ENCODE data around the gene AFF2.

AFF2 gene

DNA sequence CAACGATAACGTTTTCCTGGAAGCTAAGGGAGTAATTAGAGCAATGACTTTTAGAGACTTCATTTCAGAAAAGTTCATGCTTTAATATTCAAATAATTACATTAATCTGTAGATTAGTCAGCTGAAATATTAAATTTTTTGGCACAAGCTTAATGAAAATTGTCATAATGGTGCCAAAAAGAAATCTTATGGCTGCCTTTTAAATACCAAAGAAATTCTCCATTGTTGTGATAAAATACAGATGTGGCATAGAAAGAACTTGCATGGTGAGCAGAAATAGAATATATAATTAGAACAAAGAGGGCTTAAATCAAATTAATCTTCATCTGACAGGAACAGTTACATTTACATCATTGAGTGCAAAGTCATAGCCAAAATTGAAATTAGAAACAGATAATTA lies 263.5 kb downstream of the AFF2 start:
- no peak for DNase-seq (ENCODE audit: insufficient read length, low spot score)
- FAIRE-seq: no peak
- TF ChIP-seq POLR2A (IDR thresholded peaks at IDR 0.05; ENCODE audit: low read depth, low read length) (no peak), TAF1 (IDR thresholded peaks at IDR 0.05; ENCODE audit: low read depth, low read length) (no peak), PAX5 (IDR thresholded peaks at IDR 0.05; ENCODE audit: insufficient read depth, low read length, severe bottlenecking) (no peak), SPI1 (IDR thresholded peaks at IDR 0.05; ENCODE audit: low read depth, low read length) (no peak), POLR2AphosphoS5 (IDR thresholded peaks at IDR 0.05; ENCODE audit: low read depth, low read length) (no peak), POU2F2 (IDR thresholded peaks at IDR 0.05; ENCODE audit: low read depth, low read length) (no peak)

DNA sequence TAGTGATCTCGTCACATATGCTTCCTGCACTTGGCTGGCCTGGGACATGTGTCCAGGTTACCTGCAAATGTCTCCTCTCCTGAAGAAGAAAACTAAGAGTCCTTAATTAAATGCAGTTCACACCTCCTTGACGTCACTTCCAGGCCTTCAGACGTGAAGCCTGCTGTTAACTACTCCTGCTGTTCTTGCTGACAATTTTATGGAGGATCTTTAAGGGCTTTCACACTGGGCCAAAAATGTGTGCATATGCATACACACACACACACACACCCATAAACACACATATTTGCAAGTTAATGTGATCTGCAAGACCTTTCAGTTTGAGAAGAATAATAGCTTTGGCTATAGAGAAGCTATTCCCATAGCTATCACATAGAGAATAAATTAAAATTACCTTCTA lies 267.9 kb downstream of the AFF2 start:
- no peak for FAIRE-seq
- TF ChIP-seq POLR2A (IDR thresholded peaks at IDR 0.05; ENCODE audit: low read depth, low read length): no peak
- no peak for TF ChIP-seq PAX5 (IDR thresholded peaks at IDR 0.05; ENCODE audit: insufficient read depth, low read length, severe bottlenecking)
- TF ChIP-seq POU2F2 (IDR thresholded peaks at IDR 0.05; ENCODE audit: low read depth, low read length): no peak
- no peak for TF ChIP-seq SPI1 (IDR thresholded peaks at IDR 0.05; ENCODE audit: low read depth, low read length)
- no peak for TF ChIP-seq POLR2AphosphoS5 (IDR thresholded peaks at IDR 0.05; ENCODE audit: low read depth, low read length)
- TF ChIP-seq TAF1 (IDR thresholded peaks at IDR 0.05; ENCODE audit: low read depth, low read length): no peak
- DNase-seq (ENCODE audit: insufficient read length, low spot score): no peak

DNA sequence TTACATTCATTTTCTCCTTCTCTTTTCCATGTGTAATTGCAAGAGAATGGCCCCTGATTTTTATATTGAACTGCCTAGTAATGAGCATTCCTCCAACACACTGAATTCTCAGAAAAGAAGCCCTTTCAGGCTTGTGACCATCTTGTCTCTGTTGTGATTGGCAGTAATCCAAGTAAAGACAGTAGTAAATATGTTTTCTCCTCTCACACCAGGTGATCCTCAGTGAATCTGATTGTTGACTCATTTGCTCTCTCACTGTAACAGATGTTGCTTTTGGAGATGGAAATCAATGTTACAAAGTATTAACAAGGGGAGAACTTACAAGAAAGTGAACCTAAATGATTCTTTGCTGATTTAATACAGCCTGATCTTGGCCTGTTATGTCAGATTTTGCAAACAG lies 271.0 kb downstream of the AFF2 start:
- FAIRE-seq (no peak), DNase-seq (ENCODE audit: insufficient read length, low spot score) (no peak)
- TF ChIP-seq PAX5 (IDR thresholded peaks at IDR 0.05; ENCODE audit: insufficient read depth, low read length, severe bottlenecking): no peak
- no peak for TF ChIP-seq POU2F2 (IDR thresholded peaks at IDR 0.05; ENCODE audit: low read depth, low read length)
- TF ChIP-seq POLR2A (IDR thresholded peaks at IDR 0.05; ENCODE audit: low read depth, low read length): no peak
- no peak for TF ChIP-seq TAF1 (IDR thresholded peaks at IDR 0.05; ENCODE audit: low read depth, low read length)
- no peak for TF ChIP-seq POLR2AphosphoS5 (IDR thresholded peaks at IDR 0.05; ENCODE audit: low read depth, low read length)
- no peak for TF ChIP-seq SPI1 (IDR thresholded peaks at IDR 0.05; ENCODE audit: low read depth, low read length)

DNA sequence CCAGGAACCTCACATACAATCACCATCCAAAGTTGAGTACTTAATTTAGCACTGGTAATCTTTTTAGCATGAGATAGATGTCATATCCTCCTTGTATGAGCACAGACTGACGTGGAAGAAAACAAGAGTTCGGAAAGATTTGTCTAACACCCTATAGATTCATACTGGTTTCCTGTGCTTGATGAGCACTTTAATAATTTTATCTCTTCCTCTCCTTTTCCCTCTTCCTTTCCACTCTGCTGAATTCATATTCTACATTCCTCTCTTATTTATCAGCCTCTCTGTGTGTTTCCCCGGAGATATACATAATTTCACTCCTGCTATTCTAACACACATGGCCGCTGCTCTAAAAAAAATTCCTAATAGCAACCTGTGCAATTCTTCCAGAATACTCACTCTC lies 273.9 kb downstream of the AFF2 start:
- DNase-seq (ENCODE audit: insufficient read length, low spot score): no peak
- TF ChIP-seq POU2F2 (IDR thresholded peaks at IDR 0.05; ENCODE audit: low read depth, low read length): no peak
- no peak for TF ChIP-seq TAF1 (IDR thresholded peaks at IDR 0.05; ENCODE audit: low read depth, low read length)
- no peak for TF ChIP-seq PAX5 (IDR thresholded peaks at IDR 0.05; ENCODE audit: insufficient read depth, low read length, severe bottlenecking)
- TF ChIP-seq POLR2AphosphoS5 (IDR thresholded peaks at IDR 0.05; ENCODE audit: low read depth, low read length): no peak
- TF ChIP-seq POLR2A (IDR thresholded peaks at IDR 0.05; ENCODE audit: low read depth, low read length): no peak
- TF ChIP-seq SPI1 (IDR thresholded peaks at IDR 0.05; ENCODE audit: low read depth, low read length): no peak
- no peak for FAIRE-seq

DNA sequence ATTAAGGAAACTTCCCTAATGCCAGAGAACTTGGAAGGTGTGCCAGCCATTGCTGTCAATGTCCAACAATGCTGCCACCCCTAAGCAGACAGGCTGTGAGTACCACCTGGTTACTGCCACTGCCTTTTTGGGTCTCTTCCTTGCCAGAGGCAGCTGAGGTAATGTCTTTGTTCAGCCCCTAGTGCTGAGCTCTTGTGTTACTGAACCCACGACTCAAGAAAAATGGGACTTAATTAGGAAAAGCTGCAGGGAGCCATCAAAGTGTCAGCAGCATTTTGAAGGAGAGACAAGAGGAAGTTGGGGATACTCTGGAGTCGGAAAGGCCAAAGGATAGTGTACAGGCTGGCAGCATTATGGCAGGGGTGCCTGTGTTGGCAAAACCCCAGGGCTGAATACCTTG lies 283.7 kb downstream of the AFF2 start:
- TF ChIP-seq SPI1 (IDR thresholded peaks at IDR 0.05; ENCODE audit: low read depth, low read length): no peak
- no peak for TF ChIP-seq POLR2A (IDR thresholded peaks at IDR 0.05; ENCODE audit: low read depth, low read length)
- TF ChIP-seq TAF1 (IDR thresholded peaks at IDR 0.05; ENCODE audit: low read depth, low read length): no peak
- no peak for TF ChIP-seq POU2F2 (IDR thresholded peaks at IDR 0.05; ENCODE audit: low read depth, low read length)
- no peak for TF ChIP-seq PAX5 (IDR thresholded peaks at IDR 0.05; ENCODE audit: insufficient read depth, low read length, severe bottlenecking)
- no peak for TF ChIP-seq POLR2AphosphoS5 (IDR thresholded peaks at IDR 0.05; ENCODE audit: low read depth, low read length)
- FAIRE-seq: no peak
- no peak for DNase-seq (ENCODE audit: insufficient read length, low spot score)

DNA sequence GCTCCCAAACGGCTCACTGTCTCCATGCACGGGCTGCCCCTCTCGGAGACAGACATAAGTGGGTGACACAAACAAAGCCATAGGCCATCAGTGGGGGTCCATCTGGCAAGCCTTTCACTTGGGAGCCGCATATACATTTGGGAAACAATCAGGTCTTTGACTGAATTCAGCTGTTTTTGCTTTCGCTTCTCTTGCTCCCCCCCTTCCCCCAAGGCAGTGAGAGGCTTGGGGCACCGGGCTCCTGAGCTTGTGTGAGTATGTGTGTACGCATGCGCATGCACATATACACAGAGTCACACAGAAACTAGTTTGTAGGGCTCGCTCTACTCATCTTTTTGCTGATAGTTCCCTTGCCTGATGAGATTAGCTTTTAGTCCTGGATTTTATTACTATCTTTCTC lies 284.4 kb downstream of the AFF2 start:
- peak; percentile 71 for FAIRE-seq
- no peak for TF ChIP-seq POLR2AphosphoS5 (IDR thresholded peaks at IDR 0.05; ENCODE audit: low read depth, low read length)
- no peak for TF ChIP-seq PAX5 (IDR thresholded peaks at IDR 0.05; ENCODE audit: insufficient read depth, low read length, severe bottlenecking)
- no peak for TF ChIP-seq SPI1 (IDR thresholded peaks at IDR 0.05; ENCODE audit: low read depth, low read length)
- no peak for TF ChIP-seq POU2F2 (IDR thresholded peaks at IDR 0.05; ENCODE audit: low read depth, low read length)
- no peak for TF ChIP-seq TAF1 (IDR thresholded peaks at IDR 0.05; ENCODE audit: low read depth, low read length)
- no peak for TF ChIP-seq POLR2A (IDR thresholded peaks at IDR 0.05; ENCODE audit: low read depth, low read length)
- DNase-seq (ENCODE audit: insufficient read length, low spot score): peak; percentile 0

DNA sequence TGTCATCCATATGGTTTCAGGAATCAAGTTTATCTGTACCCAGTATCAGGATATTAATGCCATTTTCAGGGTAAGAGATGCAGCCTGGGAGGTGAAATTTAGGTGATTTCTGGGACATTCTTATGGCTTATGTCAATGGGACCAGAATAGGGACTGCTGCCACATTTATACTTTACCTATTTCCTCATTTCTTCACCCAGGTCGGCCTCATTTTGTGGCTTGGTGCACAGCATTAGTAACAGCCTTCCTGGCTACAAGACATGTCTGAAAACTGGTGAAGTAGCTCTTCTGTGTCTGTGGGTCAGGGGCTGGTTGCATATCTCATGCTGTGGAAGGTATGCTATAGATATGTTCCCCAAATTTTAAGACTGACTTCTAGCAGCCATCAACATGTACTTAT lies 284.8 kb downstream of the AFF2 start:
- DNase-seq (ENCODE audit: insufficient read length, low spot score): no peak
- TF ChIP-seq POLR2AphosphoS5 (IDR thresholded peaks at IDR 0.05; ENCODE audit: low read depth, low read length) (no peak), POU2F2 (IDR thresholded peaks at IDR 0.05; ENCODE audit: low read depth, low read length) (no peak), TAF1 (IDR thresholded peaks at IDR 0.05; ENCODE audit: low read depth, low read length) (no peak), PAX5 (IDR thresholded peaks at IDR 0.05; ENCODE audit: insufficient read depth, low read length, severe bottlenecking) (no peak), SPI1 (IDR thresholded peaks at IDR 0.05; ENCODE audit: low read depth, low read length) (no peak), POLR2A (IDR thresholded peaks at IDR 0.05; ENCODE audit: low read depth, low read length) (no peak)

DNA sequence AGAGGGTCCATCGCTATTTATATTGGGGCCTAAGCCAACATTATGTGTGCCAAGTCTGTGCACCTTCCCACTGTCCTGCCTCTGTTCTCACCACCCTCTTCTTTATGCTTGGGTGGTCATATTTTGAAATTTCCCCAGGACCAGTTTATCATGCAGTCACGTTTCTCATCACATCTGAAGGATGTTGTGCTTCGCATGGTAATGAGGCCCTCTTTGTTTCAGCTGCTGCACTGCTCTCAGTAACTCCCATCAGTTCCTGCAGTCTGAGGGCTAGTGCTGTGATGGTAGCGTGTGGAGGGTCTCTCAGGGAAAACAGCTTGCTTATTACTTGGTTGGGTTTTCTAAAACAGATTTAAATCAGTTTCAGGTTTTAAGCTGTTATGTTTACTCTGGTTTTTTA lies 288.0 kb downstream of the AFF2 start:
- DNase-seq (ENCODE audit: insufficient read length, low spot score) (no peak), FAIRE-seq (no peak)
- no peak for TF ChIP-seq POU2F2 (IDR thresholded peaks at IDR 0.05; ENCODE audit: low read depth, low read length)
- TF ChIP-seq POLR2A (IDR thresholded peaks at IDR 0.05; ENCODE audit: low read depth, low read length): no peak

More for the DNA sequence above, 284.8 kb downstream of the AFF2 start:
- FAIRE-seq: peak; percentile 63

DNA sequence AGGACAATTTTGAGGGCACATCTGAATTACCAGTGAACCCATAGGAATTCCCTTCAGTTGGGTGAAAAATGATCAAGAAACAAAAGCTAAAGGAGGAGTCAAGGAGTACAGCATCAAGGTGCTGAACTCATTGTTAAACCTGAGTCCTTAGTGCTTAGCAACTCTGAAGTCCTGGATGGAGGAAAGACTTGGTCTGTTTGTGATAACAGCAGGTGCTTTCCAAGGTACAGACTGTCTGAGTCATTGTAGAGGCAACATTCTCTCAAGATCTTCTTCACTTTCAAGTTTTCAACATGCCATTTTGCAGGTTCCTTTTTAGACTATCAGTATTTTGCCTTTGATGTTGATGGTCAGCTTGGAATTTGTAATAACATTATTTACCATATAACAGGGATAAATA lies 293.9 kb downstream of the AFF2 start:
- DNase-seq (ENCODE audit: insufficient read length, low spot score): no peak
- no peak for FAIRE-seq
- TF ChIP-seq PAX5 (IDR thresholded peaks at IDR 0.05; ENCODE audit: insufficient read depth, low read length, severe bottlenecking) (no peak), POLR2AphosphoS5 (IDR thresholded peaks at IDR 0.05; ENCODE audit: low read depth, low read length) (no peak), POLR2A (IDR thresholded peaks at IDR 0.05; ENCODE audit: low read depth, low read length) (no peak), SPI1 (IDR thresholded peaks at IDR 0.05; ENCODE audit: low read depth, low read length) (no peak), TAF1 (IDR thresholded peaks at IDR 0.05; ENCODE audit: low read depth, low read length) (no peak), POU2F2 (IDR thresholded peaks at IDR 0.05; ENCODE audit: low read depth, low read length) (no peak)

DNA sequence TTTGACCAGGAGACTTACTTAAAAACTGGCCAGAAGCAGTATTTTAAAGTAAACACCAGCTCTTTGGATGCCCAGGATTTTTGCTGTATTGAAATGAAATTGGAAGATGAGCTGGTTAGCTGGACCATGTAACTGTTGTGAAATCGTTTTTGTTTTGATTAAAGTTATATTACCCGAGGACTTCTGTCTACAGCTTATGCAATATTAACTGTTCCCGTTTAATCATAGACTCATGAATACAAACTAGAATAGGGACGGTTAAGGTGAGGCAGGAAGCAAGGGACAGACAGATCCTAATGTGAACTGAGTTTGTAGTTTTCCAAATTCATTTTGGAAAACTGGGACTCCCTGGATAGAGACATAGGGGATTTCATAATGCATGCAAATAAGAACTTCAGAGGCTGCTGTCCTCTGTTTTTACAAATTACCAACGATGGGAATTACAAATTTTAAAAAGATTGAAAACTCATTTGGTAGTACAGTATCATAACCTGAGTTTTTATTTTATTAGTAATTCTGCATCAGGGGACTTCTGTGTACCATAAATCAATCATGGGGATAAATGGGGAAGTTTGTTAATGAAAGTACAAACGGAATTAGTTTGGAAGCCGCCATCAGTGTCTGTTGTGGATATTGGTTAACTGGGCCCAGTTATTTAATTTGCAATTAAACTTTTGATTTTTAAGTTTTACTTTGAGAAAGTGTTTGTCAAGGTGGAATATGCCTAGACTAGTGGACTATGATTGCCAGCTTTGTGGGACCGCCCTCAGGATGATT lies 304.4 kb downstream of the AFF2 start:
- TF ChIP-seq POLR2A (IDR thresholded peaks at IDR 0.05; ENCODE audit: low read depth, low read length) (no peak), TAF1 (IDR thresholded peaks at IDR 0.05; ENCODE audit: low read depth, low read length) (no peak), POLR2AphosphoS5 (IDR thresholded peaks at IDR 0.05; ENCODE audit: low read depth, low read length) (no peak), PAX5 (IDR thresholded peaks at IDR 0.05; ENCODE audit: insufficient read depth, low read length, severe bottlenecking) (no peak), POU2F2 (IDR thresholded peaks at IDR 0.05; ENCODE audit: low read depth, low read length) (no peak), SPI1 (IDR thresholded peaks at IDR 0.05; ENCODE audit: low read depth, low read length) (no peak)
- DNase-seq (ENCODE audit: insufficient read length, low spot score): no peak
- no peak for FAIRE-seq
